Brain microvascular endothelial cell (primary cell): ENCODE results near the gene DOCK2.

ENCODE experiments used
- DNase-seq: peaks from one replicate; pipeline ENCODE4 v3.0.0-alpha.2; 2020
- H3K27ac ChIP-seq: fragments of 250-450 bp; sonication (Bioruptor Pico); 2 replicates; pipeline ENCODE4 v1.5.1; 2020; ENCODE audit warnings: mild to moderate bottlenecking, moderate library complexity
- H3K27me3 ChIP-seq: fragments of 250-450 bp; sonication (Bioruptor Pico); replicated peaks from 2 replicates; pipeline ENCODE4 v1.5.1; 2020; ENCODE audit warnings: mild to moderate bottlenecking
- H3K36me3 ChIP-seq: fragments of 250-450 bp; sonication (Bioruptor Pico); replicated peaks from 2 replicates; pipeline ENCODE4 v1.5.1; 2020; ENCODE audit warnings: mild to moderate bottlenecking
- H3K4me3 ChIP-seq: 2 replicates; pipeline ENCODE4 v1.5.1; 2011; ENCODE audit warnings: low read depth, mild to moderate bottlenecking, control low read depth, low read length, moderate library complexity
- in situ Hi-C: cut with HindIII; loops from 2 replicates; pipeline ENCODE4 v1.10.0; 2017; ENCODE audit warnings: low sequenced_read_pairs, low pct_ligation_motif_present
- TF ChIP-seq, protein P1 (sequence below): IDR thresholded peaks from 2 replicates; pipeline ENCODE4 v1.5.1; 2011; ENCODE audit warnings: low read depth, mild to moderate bottlenecking, moderate library complexity, low read length, control low read depth, inconsistent platforms; ENCODE audit errors: missing control alignments

Gene DOCK2

DNA sequence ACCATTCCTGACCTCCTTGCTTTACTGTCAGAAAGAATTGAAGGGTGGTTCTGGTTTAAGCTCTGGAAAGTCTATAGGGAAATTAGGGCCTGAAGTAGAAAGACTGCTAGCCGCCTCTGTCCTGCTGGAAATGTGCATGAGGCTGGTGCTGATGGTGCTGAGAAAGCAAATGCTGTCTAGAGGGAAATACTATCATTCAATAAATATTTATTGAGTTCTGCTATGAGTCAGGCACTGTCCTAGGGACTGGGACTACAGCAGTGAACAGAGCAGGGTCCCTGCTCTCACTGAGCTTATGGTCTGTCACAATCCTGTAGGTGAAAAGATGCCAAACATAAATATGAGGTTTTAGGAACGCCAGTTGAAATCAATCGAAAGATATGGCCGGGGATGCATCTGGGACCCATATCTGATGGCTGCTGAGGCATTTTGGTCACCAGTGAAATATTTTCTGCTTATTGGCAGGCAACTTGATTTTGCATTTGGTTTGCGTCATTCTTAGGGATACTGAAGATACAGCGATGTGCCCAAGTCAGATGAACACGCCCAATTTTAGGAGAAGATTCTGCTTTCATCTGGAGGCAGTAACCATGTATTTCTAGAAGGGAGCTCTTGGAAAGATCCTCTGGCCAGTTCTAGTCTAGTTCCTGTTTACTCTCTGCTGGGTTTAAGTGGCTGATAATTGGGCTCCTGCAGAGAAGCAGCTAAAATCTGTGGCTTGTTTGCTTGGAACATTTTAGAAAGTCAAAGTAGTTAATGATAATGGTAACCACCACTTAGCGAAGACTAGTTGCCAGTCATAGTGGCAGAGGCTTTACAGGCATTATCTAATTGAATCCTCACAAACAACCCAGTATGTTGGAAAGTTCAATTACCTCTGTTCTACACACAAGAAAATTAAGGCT, 269.9 kb downstream of the DOCK2 start:
- DNase-seq, result no peak
- in situ Hi-C loops, result no loop called here
- TF ChIP-seq, protein P1, sequence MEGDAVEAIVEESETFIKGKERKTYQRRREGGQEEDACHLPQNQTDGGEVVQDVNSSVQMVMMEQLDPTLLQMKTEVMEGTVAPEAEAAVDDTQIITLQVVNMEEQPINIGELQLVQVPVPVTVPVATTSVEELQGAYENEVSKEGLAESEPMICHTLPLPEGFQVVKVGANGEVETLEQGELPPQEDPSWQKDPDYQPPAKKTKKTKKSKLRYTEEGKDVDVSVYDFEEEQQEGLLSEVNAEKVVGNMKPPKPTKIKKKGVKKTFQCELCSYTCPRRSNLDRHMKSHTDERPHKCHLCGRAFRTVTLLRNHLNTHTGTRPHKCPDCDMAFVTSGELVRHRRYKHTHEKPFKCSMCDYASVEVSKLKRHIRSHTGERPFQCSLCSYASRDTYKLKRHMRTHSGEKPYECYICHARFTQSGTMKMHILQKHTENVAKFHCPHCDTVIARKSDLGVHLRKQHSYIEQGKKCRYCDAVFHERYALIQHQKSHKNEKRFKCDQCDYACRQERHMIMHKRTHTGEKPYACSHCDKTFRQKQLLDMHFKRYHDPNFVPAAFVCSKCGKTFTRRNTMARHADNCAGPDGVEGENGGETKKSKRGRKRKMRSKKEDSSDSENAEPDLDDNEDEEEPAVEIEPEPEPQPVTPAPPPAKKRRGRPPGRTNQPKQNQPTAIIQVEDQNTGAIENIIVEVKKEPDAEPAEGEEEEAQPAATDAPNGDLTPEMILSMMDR, result no peak
- Histone ChIP-seq H3K36me3 (no peaks in the 10 kb centered on the region), H3K27me3 (no peaks in the 10 kb centered on the region), H3K4me3 (no peak overlapping the region), H3K27ac (no peak overlapping the region)

DNA sequence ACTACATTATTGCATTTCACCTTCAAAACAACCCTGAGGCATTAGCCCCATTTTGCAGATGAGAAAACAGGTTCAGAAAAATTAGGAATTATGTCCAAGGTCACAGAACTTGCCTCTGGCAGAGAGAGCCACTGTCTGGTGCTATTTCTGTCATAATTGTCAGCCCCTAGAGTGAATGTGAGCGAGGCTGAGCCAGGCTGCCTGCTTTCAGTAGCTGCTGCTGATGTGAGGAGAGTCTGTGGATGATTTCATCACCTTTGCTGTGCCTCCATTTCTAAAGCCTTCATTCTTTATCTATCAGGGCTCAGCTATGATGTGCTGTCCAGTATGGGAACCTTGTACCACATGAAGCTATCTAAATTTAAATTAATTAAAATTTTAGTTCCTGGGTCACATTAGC, 271.8 kb downstream of the DOCK2 start:
- TF ChIP-seq, protein P1, result no peak
- Histone ChIP-seq H3K27ac (no peak overlapping the region), H3K27me3 (no peaks in the 10 kb centered on the region), H3K4me3 (no peak overlapping the region), H3K36me3 (no peaks in the 10 kb centered on the region)
- in situ Hi-C loops, result no loop called here
- no peak for DNase-seq

GRCh38 chr5:169909945-169910344, 272.9 kb downstream of the DOCK2 start:
- H3K27ac ChIP-seq, result no peak overlapping the region
- no peak for DNase-seq
- no peaks in the 10 kb centered on the region for H3K27me3 ChIP-seq
- in situ Hi-C loops, result no loop called here
- H3K36me3 ChIP-seq, result no peaks in the 10 kb centered on the region
- no peak overlapping the region for H3K4me3 ChIP-seq
- TF ChIP-seq, protein P1, result no peak

GRCh38 chr5:169910393-169910792, 273.3 kb downstream of the DOCK2 start:
- no peak overlapping the region for H3K4me3 ChIP-seq
- no peak for DNase-seq
- H3K36me3 ChIP-seq, result no peaks in the 10 kb centered on the region
- in situ Hi-C loops, result no loop called here
- TF ChIP-seq, protein P1, result no peak
- H3K27me3 ChIP-seq, result no peaks in the 10 kb centered on the region
- no peak overlapping the region for H3K27ac ChIP-seq

- in situ Hi-C loops, result no loop called here
- no peak for DNase-seq
- no peak overlapping the region for H3K27ac ChIP-seq
- H3K36me3 ChIP-seq, result no peaks in the 10 kb centered on the region
- TF ChIP-seq, protein P1, result no peak
- H3K27me3 ChIP-seq, result no peaks in the 10 kb centered on the region
- H3K4me3 ChIP-seq, result no peak overlapping the region
These were observed 274.6 kb downstream of the DOCK2 start for GRCh38 chr5:169911448-169912212.
